OCI-LY1 (cell line): ENCODE measurements around the gene NFIX.

Source experiments
- H2AFZ ChIP-seq: fragments of 200-600 bp; sonication (generic), shearing (Covaris generic); 2 replicates; pipeline ENCODE4 v1.6.0; 2014; ENCODE audit warnings: antibody characterized with exemption, mild to moderate bottlenecking, low read length
- H3F3A ChIP-seq: fragments of 200-600 bp; sonication (generic), shearing (Covaris generic); 2 replicates; pipeline ENCODE4 v1.6.0; 2014; ENCODE audit warnings: mild to moderate bottlenecking, antibody characterized with exemption, low read length, moderate library complexity; ENCODE audit not compliant: insufficient read depth
- H3K27ac ChIP-seq: fragments of 200-600 bp; sonication (generic); 2 replicates; pipeline ENCODE4 v1.5.1; 2014; ENCODE audit warnings: low read length, mixed run types, mild to moderate bottlenecking, low read depth; ENCODE audit not compliant: poor library complexity, severe bottlenecking
- H3K27me3 ChIP-seq: fragments of 200-600 bp; sonication (generic); 2 replicates; pipeline ENCODE4 v1.6.0; 2014; ENCODE audit warnings: antibody characterized with exemption, mild to moderate bottlenecking, low read length, moderate library complexity; ENCODE audit not compliant: insufficient read depth
- H3K36me3 ChIP-seq: fragments of 200-600 bp; sonication (generic); 2 replicates; pipeline ENCODE4 v1.6.1; 2014; ENCODE audit warnings: mild to moderate bottlenecking, antibody characterized with exemption, low read length, moderate library complexity, mixed read lengths; ENCODE audit not compliant: insufficient read depth
- H3K4me1 ChIP-seq: fragments of 200-600 bp; sonication (generic); 2 replicates; pipeline ENCODE4 v1.5.1; 2014; ENCODE audit warnings: mild to moderate bottlenecking, low read length, moderate library complexity; ENCODE audit not compliant: insufficient read depth, severe bottlenecking
- H3K4me2 ChIP-seq: fragments of 200-600 bp; sonication (generic), shearing (Covaris generic); 2 replicates; pipeline ENCODE4 v1.6.1; 2014; ENCODE audit warnings: low read length
- H3K4me3 ChIP-seq: fragments of 200-600 bp; sonication (generic); 2 replicates; pipeline ENCODE4 v1.5.1; 2014; ENCODE audit warnings: low read length, low read depth, mild to moderate bottlenecking, mixed read lengths; ENCODE audit not compliant: poor library complexity, severe bottlenecking
- H3K79me2 ChIP-seq: fragments of 200-600 bp; shearing (Covaris generic); 2 replicates; pipeline ENCODE4 v1.6.1; 2016; ENCODE audit warnings: mixed run types, low read length, mixed read lengths; ENCODE audit not compliant: insufficient read depth
- H3K9ac ChIP-seq: fragments of 200-600 bp; sonication (generic), shearing (Covaris generic); 2 replicates; pipeline ENCODE4 v1.6.1; 2014; ENCODE audit warnings: mild to moderate bottlenecking, low read length, mixed read lengths
- H3K9me2 ChIP-seq: fragments of 200-600 bp; sonication (generic), shearing (Covaris generic); 2 replicates; pipeline ENCODE4 v1.6.1; 2014; ENCODE audit warnings: low read depth, mild to moderate bottlenecking, low read length, mixed read lengths
- H3K9me3 ChIP-seq: fragments of 200-600 bp; shearing (Covaris generic); 2 replicates; pipeline ENCODE4 v1.6.1; 2014; ENCODE audit warnings: low read length, mixed read lengths
- H4K20me1 ChIP-seq: fragments of 200-600 bp; sonication (generic), shearing (Covaris generic); 2 replicates; pipeline ENCODE4 v1.6.0; 2016; ENCODE audit warnings: mild to moderate bottlenecking, low read length; ENCODE audit not compliant: insufficient read depth
- EZH2 ChIP-seq: fragments of 200-600 bp; sonication (generic), shearing (Covaris generic); IDR thresholded peaks from 2 replicates; pipeline ENCODE4 v1.8.0; 2017; ENCODE audit warnings: borderline replicate concordance, mixed run types, mild to moderate bottlenecking, antibody characterized with exemption, low read length, moderate library complexity, mixed read lengths
- TF ChIP-seq, protein P1 (sequence below): fragments of 200-600 bp; sonication (generic), shearing (Covaris generic); IDR thresholded peaks from 2 replicates; pipeline ENCODE4 v1.5.1; 2017; ENCODE audit warnings: mild to moderate bottlenecking, antibody characterized with exemption, low read length, moderate library complexity, mixed read lengths

Gene NFIX

GRCh38 chr19:13137290-13137794, 142.1 kb downstream of the NFIX start:
- Histone ChIP-seq H3K9ac (no peak overlapping the region), H3K79me2 (peaks cover 13% of the 10 kb centered on the region), H3F3A (no peaks in the 10 kb centered on the region), H3K4me3 (no peak overlapping the region), H3K9me2 (no peaks in the 10 kb centered on the region), H3K9me3 (no peaks in the 10 kb centered on the region), H4K20me1 (no peaks in the 10 kb centered on the region), H3K4me1 (no peaks in the 10 kb centered on the region), H3K27ac (no peak overlapping the region), H3K27me3 (no peaks in the 10 kb centered on the region), H3K4me2 (no peak overlapping the region), H2AFZ (no peak overlapping the region), H3K36me3 (peaks cover 63% of the 10 kb centered on the region)
- TF ChIP-seq, protein P1, sequence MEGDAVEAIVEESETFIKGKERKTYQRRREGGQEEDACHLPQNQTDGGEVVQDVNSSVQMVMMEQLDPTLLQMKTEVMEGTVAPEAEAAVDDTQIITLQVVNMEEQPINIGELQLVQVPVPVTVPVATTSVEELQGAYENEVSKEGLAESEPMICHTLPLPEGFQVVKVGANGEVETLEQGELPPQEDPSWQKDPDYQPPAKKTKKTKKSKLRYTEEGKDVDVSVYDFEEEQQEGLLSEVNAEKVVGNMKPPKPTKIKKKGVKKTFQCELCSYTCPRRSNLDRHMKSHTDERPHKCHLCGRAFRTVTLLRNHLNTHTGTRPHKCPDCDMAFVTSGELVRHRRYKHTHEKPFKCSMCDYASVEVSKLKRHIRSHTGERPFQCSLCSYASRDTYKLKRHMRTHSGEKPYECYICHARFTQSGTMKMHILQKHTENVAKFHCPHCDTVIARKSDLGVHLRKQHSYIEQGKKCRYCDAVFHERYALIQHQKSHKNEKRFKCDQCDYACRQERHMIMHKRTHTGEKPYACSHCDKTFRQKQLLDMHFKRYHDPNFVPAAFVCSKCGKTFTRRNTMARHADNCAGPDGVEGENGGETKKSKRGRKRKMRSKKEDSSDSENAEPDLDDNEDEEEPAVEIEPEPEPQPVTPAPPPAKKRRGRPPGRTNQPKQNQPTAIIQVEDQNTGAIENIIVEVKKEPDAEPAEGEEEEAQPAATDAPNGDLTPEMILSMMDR = no peak
- TF ChIP-seq EZH2 = no peak

DNA sequence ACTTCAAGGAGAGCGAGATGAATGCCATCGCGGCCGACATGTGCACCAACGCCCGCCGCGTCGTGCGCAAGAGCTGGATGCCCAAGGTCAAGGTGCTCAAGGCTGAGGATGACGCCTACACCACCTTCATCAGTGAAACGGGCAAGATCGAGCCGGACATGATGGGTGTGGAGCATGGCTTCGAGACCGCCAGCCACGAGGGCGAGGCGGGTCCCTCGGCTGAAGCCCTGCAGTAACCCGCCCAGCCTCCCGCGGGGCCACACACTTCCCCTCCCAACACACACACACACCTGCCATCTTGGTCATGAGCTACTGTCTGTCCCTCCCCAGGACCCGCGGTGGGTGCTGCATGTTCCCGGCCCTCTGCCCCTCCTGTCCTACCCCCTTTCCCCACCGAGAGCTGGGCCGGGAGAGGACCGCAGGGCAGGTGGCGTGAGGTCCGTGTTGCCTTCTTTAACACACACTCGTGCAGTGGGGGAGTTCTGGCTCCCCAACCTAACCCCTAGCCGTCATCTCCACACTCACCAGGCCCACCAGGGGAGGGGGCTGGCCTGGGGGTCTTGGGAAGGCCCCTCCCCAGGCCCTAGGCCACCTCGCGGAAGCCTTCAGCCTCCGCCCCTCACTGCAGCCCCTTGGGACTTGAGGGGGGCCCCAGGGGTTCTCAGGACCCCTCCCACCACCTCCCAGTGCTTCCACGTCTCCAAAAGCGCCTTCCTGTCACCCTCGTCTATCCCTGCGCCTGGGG, 143.1 kb downstream of the NFIX start:
- H3K36me3 ChIP-seq = peaks cover 55% of the 10 kb centered on the region
- no peak overlapping the region for H3K4me2 ChIP-seq
- no peaks in the 10 kb centered on the region for H3K9me2 ChIP-seq
- H3K9ac ChIP-seq = no peak overlapping the region
- H3K4me3 ChIP-seq = no peak overlapping the region
- no peaks in the 10 kb centered on the region for H3F3A ChIP-seq
- TF ChIP-seq EZH2 = no peak
- TF ChIP-seq, protein P1 = no peak
- no peaks in the 10 kb centered on the region for H3K9me3 ChIP-seq
- no peaks in the 10 kb centered on the region for H4K20me1 ChIP-seq
- no peak overlapping the region for H2AFZ ChIP-seq
- no peaks in the 10 kb centered on the region for H3K4me1 ChIP-seq
- H3K27ac ChIP-seq = no peak overlapping the region
- peaks cover 6% of the 10 kb centered on the region for H3K79me2 ChIP-seq
- no peaks in the 10 kb centered on the region for H3K27me3 ChIP-seq

- no peaks in the 10 kb centered on the region for H4K20me1 ChIP-seq
Measured at GRCh38 chr19:13138916-13139198, 143.6 kb downstream of the NFIX start.

More at GRCh38 chr19:13138916-13139198, 143.6 kb downstream of the NFIX start:
- Histone ChIP-seq H3K4me1 (no peaks in the 10 kb centered on the region), H3K9me3 (no peaks in the 10 kb centered on the region), H3K4me3 (no peak overlapping the region), H2AFZ (no peak overlapping the region), H3K4me2 (no peak overlapping the region), H3K27me3 (no peaks in the 10 kb centered on the region), H3K9me2 (no peaks in the 10 kb centered on the region), H3F3A (no peaks in the 10 kb centered on the region), H3K79me2 (0 out of 2 replicates have a peak, but pooled peaks cover 1% of the 10 kb centered on the region), H3K27ac (no peak overlapping the region), H3K9ac (no peak overlapping the region), H3K36me3 (peaks cover 51% of the 10 kb centered on the region)
- TF ChIP-seq, protein P1 = no peak
- no peak for TF ChIP-seq EZH2
